Sigmoid colon (tissue), 4 donors: ENCODE measurements around the gene APBA3.

Experiments used
- CTCF ChIP-seq, 4 experiments: fragments of 450-650 bp in 3 of 4; fragments of 200-600 bp in 1 of 4; IDR thresholded peaks; one replicate each; pipeline ENCODE4 v1.5.1; 2016 to 2019; ENCODE audit warnings: antibody characterized with exemption in 4 of 4, mild to moderate bottlenecking in 3 of 4, moderate library complexity in 2 of 4
- EP300 ChIP-seq, 4 donors: sonication (generic); formaldehyde crosslinking; IDR thresholded peaks; one replicate each; pipeline ENCODE4 v1.6.1; 2017; ENCODE audit warnings: antibody characterized with exemption in 4 of 4
- POLR2A ChIP-seq, 2 donors: fragments of 450-650 bp; IDR thresholded peaks; one replicate each; pipeline ENCODE4 v1.6.1; 2016; ENCODE audit warnings: antibody characterized with exemption in 2 of 2, mild to moderate bottlenecking in 2 of 2, moderate library complexity in 2 of 2
- POLR2AphosphoS5 ChIP-seq, 4 donors: sonication (generic); formaldehyde crosslinking; IDR thresholded peaks; one replicate each; pipeline ENCODE4 v1.6.1; 2017; ENCODE audit warnings: antibody characterized with exemption in 4 of 4

GRCh38 chr19:3796358-3796757 lies 34.9 kb upstream of the APBA3 start:
- TF ChIP-seq POLR2A (IDR thresholded peaks at IDR 0.05) (no peak), CTCF (IDR thresholded peaks at IDR 0.05) (no peak), POLR2AphosphoS5 (IDR thresholded peaks at IDR 0.05) (no peak), EP300 (IDR thresholded peaks at IDR 0.05) (no peak)
